Activated CD4-positive, alpha-beta memory T cell treated with anti-CD3 and anti-CD28 coated beads, Interleukin-2, amount 10 ng/mL, durations not matched to agents 7 days and 5 days (primary cell): ENCODE results near the gene GLP1R. TPM values are rescaled to one million over a fixed set of nuclear protein-coding genes. Genes with fewer than 3 reads are reported as not detected.

Experiments used
- total RNA-seq, 2 experiments: library from RNA; stranded (reverse); gene quantifications; one replicate each; pipeline ENCODE4 v1.2.3, GENCODE V29; 2021

GLP1R gene
- total RNA-seq, 2 experiments from 2014 or later: not detected

Other genes starting within 250 kb of the GLP1R start
- gene SAYSD1, start 66.4 kb downstream of the GLP1R start, total RNA-seq: 10 to 100 TPM; 10.4 to 11.0 TPM
- 1 to 10 TPM; 8.6 to 9.2 TPM for gene KCNK5, start 180.7 kb downstream of the GLP1R start, total RNA-seq